K562 treated with DMSO at 1 percent for 12 hours (cell line): ENCODE data around the gene CCDC150. TPM values are rescaled to one million over a fixed set of nuclear protein-coding genes. Genes with fewer than 3 reads are reported as not detected.

Experiments used
- total RNA-seq: library from RNA; unstranded; fragments of 300-600 nt; gene quantifications from 2 replicates; pipeline ENCODE4 v1.2.3, GENCODE V29; 2022; ENCODE audit not compliant: insufficient read depth

Gene CCDC150
- 3.4 and 14.6 TPM in 2 replicates for total RNA-seq

DNA sequence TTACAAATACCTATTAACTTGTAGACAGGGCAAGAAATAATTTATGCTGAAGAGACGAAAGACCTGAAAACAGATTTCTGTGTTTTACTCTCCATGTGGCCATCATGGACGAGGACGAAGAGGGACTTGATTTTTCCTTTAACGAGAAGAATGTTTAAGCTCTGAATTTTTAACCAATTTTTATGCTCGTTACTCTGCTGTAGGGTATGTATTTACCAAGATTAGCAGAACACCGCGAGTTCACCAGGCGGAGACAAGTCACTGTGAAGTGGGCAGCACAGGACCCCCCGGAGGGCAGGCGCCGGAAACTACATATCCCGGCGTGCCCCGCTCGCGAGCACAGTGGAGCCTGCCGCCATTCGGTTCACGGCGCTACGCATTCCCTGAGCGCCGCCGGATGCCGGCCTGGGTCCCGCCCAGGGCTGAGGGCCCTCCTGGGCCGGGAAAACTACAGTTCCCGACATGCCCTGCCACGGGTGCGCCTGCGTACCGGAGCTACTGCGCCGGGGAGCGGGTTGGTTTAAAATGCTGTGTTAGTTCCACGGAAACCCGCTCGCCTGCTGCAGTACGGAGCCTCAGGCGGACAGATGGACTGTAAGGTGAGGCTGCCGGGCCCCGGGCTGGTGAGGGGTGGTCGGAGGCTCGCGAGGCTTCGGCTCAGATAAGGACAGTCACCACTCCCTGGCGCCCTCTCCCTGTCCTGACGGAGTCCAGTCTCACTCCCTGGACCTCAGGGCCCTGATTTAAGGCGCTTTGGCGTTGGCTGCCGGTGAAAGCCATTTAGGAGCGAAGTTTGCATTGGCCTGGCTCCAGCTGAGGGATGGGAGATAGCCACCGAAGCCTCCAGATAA, at the start of gene CCDC150:
Gene CCDC150, plus strand, starts transcription at position 536 of the 851 bp plus-strand sequence. Its CDS starts 52 bp downstream, at position 588.

GRCh38 chr2:196592911-196593881, 46.3 kb upstream of the CCDC150 start, which contains the start of gene HECW2:
HECW2 (minus strand) TSS chr2:196593554.

Other genes with a start within 250 kb of the CCDC150 start
- gene HECW2, start 46.2 kb upstream of the CCDC150 start, total RNA-seq: 0.28 and 2.8 TPM in 2 replicates
- gene GTF3C3, start 160.0 kb downstream of the CCDC150 start, total RNA-seq: 11.6 and 30.1 TPM in 2 replicates
- gene C2orf66, start 169.6 kb downstream of the CCDC150 start, total RNA-seq: not detected in 2 replicates